CD14-positive monocyte (primary cell): ENCODE measurements around the gene CPNE2. TPM values are rescaled to one million over a fixed set of nuclear protein-coding genes. Genes with fewer than 3 reads are reported as not detected.

Source experiments
- DNase-seq, 3 donors: peaks; one replicate each; pipeline ENCODE4 v3.0.0-alpha.2; 2011 to 2022
- H2AFZ ChIP-seq: 2 replicates; pipeline ENCODE4 v1.6.0; 2012; ENCODE audit warnings: mild to moderate bottlenecking, low read depth, low read length, inconsistent platforms; ENCODE audit not compliant: insufficient read depth, poor library complexity, severe bottlenecking
- H3K27ac ChIP-seq, 2 donors: 1 replicate in 1 of 2; 2 replicates in 1 of 2; pipeline ENCODE4 v1.5.1; 2012 to 2013; ENCODE audit warnings: low read length in 2 of 2, control low read depth in 1 of 2, inconsistent platforms in 1 of 2, low read depth in 1 of 2, mild to moderate bottlenecking in 1 of 2
- H3K27me3 ChIP-seq, 2 donors: one replicate each; pipeline versions ENCODE4 v1.6.0 to v1.6.1; 2011 to 2013; ENCODE audit warnings: low read length in 2 of 2; ENCODE audit not compliant: control insufficient read depth in 2 of 2, insufficient read depth in 2 of 2
- H3K36me3 ChIP-seq, 2 donors: replicated peaks in 1 of 2; 1 replicate in 1 of 2; 2 replicates in 1 of 2; pipeline versions ENCODE4 v1.5.1 to v1.6.1; 2012 to 2013; ENCODE audit warnings: low read length in 2 of 2, control low read depth in 1 of 2, inconsistent platforms in 1 of 2, mild to moderate bottlenecking in 1 of 2; ENCODE audit not compliant: insufficient read depth in 2 of 2, control insufficient read depth in 1 of 2
- H3K4me1 ChIP-seq, 2 donors: 1 replicate in 1 of 2; 2 replicates in 1 of 2; pipeline versions ENCODE4 v1.5.1 to v1.6.1; 2012 to 2013; ENCODE audit warnings: low read length in 2 of 2, control low read depth in 1 of 2, inconsistent platforms in 1 of 2, mild to moderate bottlenecking in 1 of 2, moderate library complexity in 1 of 2; ENCODE audit not compliant: insufficient read depth in 2 of 2, control insufficient read depth in 1 of 2
- H3K4me2 ChIP-seq: replicated peaks from 2 replicates; pipeline ENCODE3; 2012; ENCODE audit warnings: low read length, moderate library complexity, mild to moderate bottlenecking; ENCODE audit not compliant: poor library complexity, severe bottlenecking; ENCODE audit errors: extremely low read depth
- H3K4me3 ChIP-seq, 3 experiments: fragments of 200-600 bp in 1 of 3; sonication (generic) in 1 of 3; replicated peaks in 1 of 3; 1 replicate in 2 of 3; 2 replicates in 1 of 3; pipeline ENCODE4 v1.5.1; 2011 to 2013; ENCODE audit warnings: low read length in 3 of 3, mild to moderate bottlenecking in 3 of 3, control low read depth in 2 of 3, low read depth in 2 of 3, inconsistent platforms in 1 of 3, moderate library complexity in 1 of 3
- H3K79me2 ChIP-seq: 2 replicates; pipeline ENCODE4 v1.6.0; 2012; ENCODE audit warnings: mild to moderate bottlenecking, control low read depth, inconsistent platforms, low read length, moderate library complexity; ENCODE audit not compliant: insufficient read depth
- H3K9ac ChIP-seq: 2 replicates; pipeline ENCODE4 v1.6.0; 2017; ENCODE audit warnings: low read length, mild to moderate bottlenecking; ENCODE audit not compliant: insufficient read depth, poor library complexity, severe bottlenecking
- H3K9me3 ChIP-seq, 2 donors: replicated peaks in 1 of 2; 1 replicate in 1 of 2; 2 replicates in 1 of 2; pipeline versions ENCODE4 v1.5.1 to v1.6.1; 2012 to 2013; ENCODE audit warnings: low read length in 2 of 2, control low read depth in 1 of 2; ENCODE audit not compliant: control insufficient read depth in 1 of 2, insufficient read depth in 1 of 2
- H4K20me1 ChIP-seq: 2 replicates; pipeline ENCODE4 v1.6.0; 2012; ENCODE audit warnings: mild to moderate bottlenecking, low read length, control low read depth, moderate library complexity; ENCODE audit not compliant: insufficient read depth
- H3K27ac Mint-ChIP-seq, 7 donors: one replicate each; pipeline ENCODE4 v1.8.0; 2020; ENCODE audit warnings: mild to moderate bottlenecking in 7 of 7, mixed read lengths in 7 of 7, moderate library complexity in 6 of 7, inconsistent platforms in 2 of 7
- H3K27me3 Mint-ChIP-seq, 3 donors: one replicate each; pipeline ENCODE4 v1.8.0; 2021 to 2022; ENCODE audit warnings: low read depth in 3 of 3, mild to moderate bottlenecking in 3 of 3, mixed read lengths in 3 of 3, moderate library complexity in 3 of 3, inconsistent platforms in 1 of 3
- H3K36me3 Mint-ChIP-seq, 2 donors: one replicate each; pipeline ENCODE4 v1.8.0; 2020; ENCODE audit warnings: mixed read lengths in 2 of 2, inconsistent platforms in 1 of 2, mild to moderate bottlenecking in 1 of 2
- H3K4me1 Mint-ChIP-seq: one replicate; pipeline ENCODE4 v1.8.0; 2020; ENCODE audit warnings: mild to moderate bottlenecking, mixed read lengths
- H3K4me3 Mint-ChIP-seq, 2 donors: one replicate each; pipeline ENCODE4 v1.8.0; 2020; ENCODE audit warnings: mild to moderate bottlenecking in 2 of 2, mixed read lengths in 2 of 2, moderate library complexity in 1 of 2
- H3K9me3 Mint-ChIP-seq, 7 donors: one replicate each; pipeline ENCODE4 v1.8.0; 2020 to 2022; ENCODE audit warnings: mixed read lengths in 7 of 7, mild to moderate bottlenecking in 6 of 7, moderate library complexity in 6 of 7, inconsistent platforms in 2 of 7
- CTCF ChIP-seq: fragments of 200-600 bp; IDR thresholded peaks from one replicate; pipeline ENCODE4 v1.8.0; 2022; ENCODE audit warnings: antibody characterized with exemption, mild to moderate bottlenecking
- WGBS: methylation state at CpG from one replicate; pipeline ENCODE4 v1.1.5; 2013; ENCODE audit warnings: missing lambda C conversion rate; ENCODE audit not compliant: insufficient coverage; 5-methylcytosine and 5-hydroxymethylcytosine counted together
- intact Hi-C, 2 donors: fragments of 100-400 bp; cut with micrococcal nuclease; formaldehyde crosslinking; loops; one replicate each; pipeline versions ENCODE4 v1.15.0 to v1.15.1; 2023
- polyA plus RNA-seq, 3 donors: library from polyadenylated mRNA; depleted of rRNA in 1 of 3; unstranded in 2 of 3; stranded (reverse) in 1 of 3; fragments of 300-500 nt in 2 of 3; fragments of >200 nt in 1 of 3; fragmentation: Illumina TruSeq in 2 of 3; gene quantifications; 1 replicate in 2 of 3; 2 replicates in 1 of 3; pipeline ENCODE4 v1.2.3, GENCODE V29; 2012 to 2021

The CPNE2 gene
- polyA plus RNA-seq, 3 donors, result 18.3 to 68.8 (median 23.9) TPM

DNA sequence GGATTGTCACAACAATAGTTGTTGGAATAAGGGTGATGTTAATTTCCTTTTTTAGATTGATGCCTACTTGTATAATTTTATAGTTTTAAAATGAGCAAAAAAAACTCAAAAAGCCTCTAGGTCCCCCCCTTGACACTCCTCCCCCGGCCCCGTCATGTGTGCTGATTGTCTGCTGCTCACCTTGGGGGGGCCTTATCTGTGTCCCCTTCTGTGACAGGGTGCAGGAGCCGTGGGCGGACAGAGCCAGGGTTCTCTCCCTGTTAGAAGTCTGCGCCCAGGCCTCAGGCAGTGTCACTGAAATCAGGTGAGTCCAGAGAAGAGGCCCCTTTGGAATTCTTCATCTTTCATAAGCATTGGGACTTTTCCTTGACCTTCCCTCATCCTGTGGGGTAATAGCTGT lies 27.4 kb upstream of the CPNE2 start:
- H3K79me2 ChIP-seq, result peaks cover 36% of the 10 kb centered on the region
- peak overlapping the region in 1 of 2 donors; percentile 45 for H3K27ac ChIP-seq
- Mint-ChIP-seq H3K4me1 (peaks cover 76% of the 10 kb centered on the region), H3K27me3 (peaks cover 0 to 2% (median 0%) of the 10 kb centered on the region in 3 donors), H3K36me3 (peaks cover 48 to 67% of the 10 kb centered on the region in 2 donors), H3K4me3 (no peak overlapping the region), H3K27ac (peak overlapping the region in 2 of 7 donors; percentile 30 to 83), H3K9me3 (no peaks in the 10 kb centered on the region)
- no peak overlapping the region for H2AFZ ChIP-seq
- peaks cover 30 to 56% of the 10 kb centered on the region in 2 donors for H3K36me3 ChIP-seq
- H4K20me1 ChIP-seq, result no peaks in the 10 kb centered on the region
- H3K9ac ChIP-seq, result no peak overlapping the region
- H3K4me3 ChIP-seq, result no peak overlapping the region
- WGBS, result 100% methylated on average over 4 of the region's 5 CpGs
- H3K27me3 ChIP-seq, result no peaks in the 10 kb centered on the region
- TF ChIP-seq CTCF, result no peak
- no peak overlapping the region for H3K4me2 ChIP-seq
- H3K9me3 ChIP-seq, result no peaks in the 10 kb centered on the region
- no peak for DNase-seq
- peaks cover 51 to 77% of the 10 kb centered on the region in 2 donors for H3K4me1 ChIP-seq
- intact Hi-C loops, result no loop called here

DNA sequence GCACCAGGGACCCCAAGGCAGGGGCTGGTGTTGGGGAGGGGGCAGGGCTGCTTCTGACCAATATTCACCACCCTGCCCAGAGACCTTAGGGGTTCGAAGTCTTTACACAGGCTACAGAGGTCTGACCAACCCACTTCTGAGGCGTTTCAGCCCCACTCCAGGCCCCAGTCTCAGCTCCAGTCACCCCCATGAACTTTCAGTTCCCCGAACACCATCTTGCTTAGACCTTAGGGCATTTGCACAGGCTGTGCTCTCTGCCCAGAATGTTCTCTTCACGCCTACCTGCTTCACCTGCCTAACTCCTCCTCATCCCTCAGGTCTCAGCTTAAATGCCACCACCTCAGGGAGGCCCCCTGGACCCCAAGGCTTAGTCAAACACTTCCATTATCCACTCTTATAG lies 25.8 kb upstream of the CPNE2 start:
- Histone ChIP-seq H3K4me1 (peaks cover 56 to 77% of the 10 kb centered on the region in 2 donors), H3K27me3 (no peaks in the 10 kb centered on the region), H3K4me2 (no peak overlapping the region), H3K9ac (peak overlapping the region; percentile 0), H3K4me3 (no peak overlapping the region), H4K20me1 (no peaks in the 10 kb centered on the region), H3K36me3 (peaks cover 15 to 41% of the 10 kb centered on the region in 2 donors), H3K27ac (peak overlapping the region in 1 of 2 donors; percentile 84), H2AFZ (no peak overlapping the region), H3K9me3 (no peaks in the 10 kb centered on the region), H3K79me2 (peaks cover 46% of the 10 kb centered on the region)
- intact Hi-C loops, result no loop called here
- DNase-seq, result no peak
- Mint-ChIP-seq H3K36me3 (peaks cover 37 to 53% of the 10 kb centered on the region in 2 donors), H3K27ac (peak overlapping the region in 5 of 7 donors; percentile 65 to 90 (median 76)), H3K4me1 (peaks cover 73% of the 10 kb centered on the region), H3K9me3 (peaks cover 0 to 3% (median 0%) of the 10 kb centered on the region in 7 donors), H3K4me3 (no peak overlapping the region), H3K27me3 (peaks cover 0 to 2% (median 0%) of the 10 kb centered on the region in 3 donors)
- 60% methylated on average over 4 of the region's 4 CpGs for WGBS
- no peak for TF ChIP-seq CTCF
